ENCODE results near the gene COL23A1. TPM values are rescaled to one million over a fixed set of nuclear protein-coding genes. Genes with fewer than 3 reads are reported as not detected.

Gene COL23A1
- total RNA-seq, 1 experiment from 2014 or later: 1.2 TPM

GRCh38 chr5:178457471-178457870 is 132.7 kb downstream of the COL23A1 start:
- in situ Hi-C loops (cut with HindIII; ENCODE audit: low pct_unique_long_range_greater_than_20kb, low sequenced_read_pairs): no loop called here
- no peak for DNase-seq (ENCODE audit: low read depth)

GRCh38 chr5:178455480-178455835 is 134.7 kb downstream of the COL23A1 start:
- no peak for DNase-seq (ENCODE audit: low read depth)
- in situ Hi-C loops (cut with HindIII; ENCODE audit: low pct_unique_long_range_greater_than_20kb, low sequenced_read_pairs): no loop called here

GRCh38 chr5:178454821-178455479 is 135.2 kb downstream of the COL23A1 start:
- in situ Hi-C loops (cut with HindIII; ENCODE audit: low pct_unique_long_range_greater_than_20kb, low sequenced_read_pairs): no loop called here
- DNase-seq (ENCODE audit: low read depth): no peak

- no peak for DNase-seq (ENCODE audit: low read depth)
- in situ Hi-C loops (cut with HindIII; ENCODE audit: low pct_unique_long_range_greater_than_20kb, low sequenced_read_pairs): no loop called here
These were observed 135.9 kb downstream of the COL23A1 start for GRCh38 chr5:178454303-178454702.

GRCh38 chr5:178453224-178453623 is 137.0 kb downstream of the COL23A1 start:
- DNase-seq (ENCODE audit: low read depth): peak; percentile 63

GRCh38 chr5:178450121-178451028 is 139.8 kb downstream of the COL23A1 start:
- in situ Hi-C loops (cut with HindIII; ENCODE audit: low pct_unique_long_range_greater_than_20kb, low sequenced_read_pairs): no loop called here

More at GRCh38 chr5:178453224-178453623, 137.0 kb downstream of the COL23A1 start:
- in situ Hi-C loops (cut with HindIII; ENCODE audit: low pct_unique_long_range_greater_than_20kb, low sequenced_read_pairs): no loop called here

GRCh38 chr5:178449163-178450070 is 140.8 kb downstream of the COL23A1 start:
- no peak for DNase-seq (ENCODE audit: low read depth)
- in situ Hi-C loops (cut with HindIII; ENCODE audit: low pct_unique_long_range_greater_than_20kb, low sequenced_read_pairs): no loop called here

More at GRCh38 chr5:178450121-178451028, 139.8 kb downstream of the COL23A1 start:
- no peak for DNase-seq (ENCODE audit: low read depth)

GRCh38 chr5:178445534-178445933 is 144.7 kb downstream of the COL23A1 start:
- in situ Hi-C loops (cut with HindIII; ENCODE audit: low pct_unique_long_range_greater_than_20kb, low sequenced_read_pairs): no loop called here
- DNase-seq (ENCODE audit: low read depth): no peak

- DNase-seq (ENCODE audit: low read depth): no peak
- in situ Hi-C loops (cut with HindIII; ENCODE audit: low pct_unique_long_range_greater_than_20kb, low sequenced_read_pairs): no loop called here
These were observed 147.6 kb downstream of the COL23A1 start for GRCh38 chr5:178442405-178443257.

GRCh38 chr5:178441486-178442270 is 148.5 kb downstream of the COL23A1 start:
- DNase-seq (ENCODE audit: low read depth): no peak
- in situ Hi-C loops (cut with HindIII; ENCODE audit: low pct_unique_long_range_greater_than_20kb, low sequenced_read_pairs): no loop called here

- in situ Hi-C loops (cut with HindIII; ENCODE audit: low pct_unique_long_range_greater_than_20kb, low sequenced_read_pairs): no loop called here
These were observed 150.0 kb downstream of the COL23A1 start for GRCh38 chr5:178440181-178440580.

GRCh38 chr5:178439493-178440180 is 150.6 kb downstream of the COL23A1 start:
- in situ Hi-C loops (cut with HindIII; ENCODE audit: low pct_unique_long_range_greater_than_20kb, low sequenced_read_pairs): no loop called here
- DNase-seq (ENCODE audit: low read depth): no peak

More at GRCh38 chr5:178440181-178440580, 150.0 kb downstream of the COL23A1 start:
- no peak for DNase-seq (ENCODE audit: low read depth)

- in situ Hi-C loops (cut with HindIII; ENCODE audit: low pct_unique_long_range_greater_than_20kb, low sequenced_read_pairs): no loop called here
- no peak for DNase-seq (ENCODE audit: low read depth)
These were observed 151.4 kb downstream of the COL23A1 start for GRCh38 chr5:178438796-178439195.

GRCh38 chr5:178437386-178438075 is 152.7 kb downstream of the COL23A1 start:
- in situ Hi-C loops (cut with HindIII; ENCODE audit: low pct_unique_long_range_greater_than_20kb, low sequenced_read_pairs): no loop called here
- no peak for DNase-seq (ENCODE audit: low read depth)

GRCh38 chr5:178436326-178436940 is 153.8 kb downstream of the COL23A1 start:
- in situ Hi-C loops (cut with HindIII; ENCODE audit: low pct_unique_long_range_greater_than_20kb, low sequenced_read_pairs): no loop called here
- DNase-seq (ENCODE audit: low read depth): no peak
